Posterior cingulate gyrus (tissue), 11 donors: ENCODE data around the gene B4GALT3.

ENCODE experiments used
- DNase-seq, 10 donors: peaks; one replicate each; pipeline versions ENCODE4 v3.0.0 to v3.0.0-alpha.2; 2020 to 2021; ENCODE audit warnings: mixed read lengths in 3 of 10
- intact Hi-C: fragments of 100-400 bp; cut with DNase I; formaldehyde crosslinking; loops from one replicate; pipeline ENCODE4 v1.15.1; 2023

Gene B4GALT3

DNA sequence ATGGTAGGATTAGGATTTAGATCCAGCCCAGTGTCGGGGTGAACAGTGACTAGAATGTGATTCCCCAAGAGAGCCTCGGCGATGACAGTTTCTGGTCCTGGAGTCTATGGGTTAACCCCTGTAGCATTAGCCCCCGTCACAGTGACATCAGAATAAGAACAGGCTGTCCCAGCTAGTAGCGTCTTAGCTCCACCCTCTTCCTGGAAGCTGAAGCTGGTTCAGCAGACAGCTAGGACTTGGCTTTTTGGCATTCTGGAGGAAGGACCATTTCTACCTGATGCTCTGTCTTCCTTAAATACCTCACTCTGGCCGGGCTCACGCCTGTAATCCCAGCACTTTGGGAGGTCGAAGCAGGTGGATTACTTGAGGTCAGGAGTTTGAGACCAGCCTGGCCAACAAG lies 29.9 kb upstream of the B4GALT3 start:
- DNase-seq = peak in 1 of 10 donors; percentile 46
- intact Hi-C loops = no loop called here

DNA sequence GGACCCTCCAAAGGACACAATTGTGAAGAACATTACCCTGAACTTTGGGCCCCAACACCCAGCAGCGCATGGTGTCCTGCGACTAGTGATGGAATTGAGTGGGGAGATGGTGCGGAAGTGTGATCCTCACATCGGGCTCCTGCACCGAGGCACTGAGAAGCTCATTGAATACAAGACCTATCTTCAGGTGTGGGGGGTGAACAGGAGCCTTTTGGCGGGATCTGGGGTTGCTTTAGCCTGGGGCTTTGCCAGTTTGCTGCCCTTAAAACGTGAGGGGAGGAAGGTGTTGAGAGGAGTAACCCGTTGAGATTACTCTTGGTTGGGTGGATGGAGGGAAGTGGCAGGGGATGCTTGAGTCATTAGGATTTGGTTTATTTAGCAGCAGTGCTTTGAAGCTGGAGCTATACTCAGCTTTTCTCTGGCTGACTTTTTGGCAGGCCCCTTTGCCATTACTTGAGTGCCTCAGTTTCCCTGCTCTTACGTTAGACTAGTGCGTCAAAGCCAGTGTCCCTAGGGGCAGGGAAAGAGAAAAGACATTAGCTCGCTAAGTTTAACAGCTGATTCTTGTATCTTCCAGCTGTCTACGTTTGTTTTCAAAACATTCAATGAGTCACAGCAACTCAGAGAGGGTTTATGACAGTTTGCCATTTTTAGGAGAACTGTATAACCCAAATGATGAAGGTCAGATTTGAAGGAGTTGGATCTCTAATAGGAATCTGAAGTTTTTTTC lies 29.3 kb upstream of the B4GALT3 start:
- intact Hi-C loops = no loop called here
- DNase-seq = peak in 1 of 10 donors; percentile 22

DNA sequence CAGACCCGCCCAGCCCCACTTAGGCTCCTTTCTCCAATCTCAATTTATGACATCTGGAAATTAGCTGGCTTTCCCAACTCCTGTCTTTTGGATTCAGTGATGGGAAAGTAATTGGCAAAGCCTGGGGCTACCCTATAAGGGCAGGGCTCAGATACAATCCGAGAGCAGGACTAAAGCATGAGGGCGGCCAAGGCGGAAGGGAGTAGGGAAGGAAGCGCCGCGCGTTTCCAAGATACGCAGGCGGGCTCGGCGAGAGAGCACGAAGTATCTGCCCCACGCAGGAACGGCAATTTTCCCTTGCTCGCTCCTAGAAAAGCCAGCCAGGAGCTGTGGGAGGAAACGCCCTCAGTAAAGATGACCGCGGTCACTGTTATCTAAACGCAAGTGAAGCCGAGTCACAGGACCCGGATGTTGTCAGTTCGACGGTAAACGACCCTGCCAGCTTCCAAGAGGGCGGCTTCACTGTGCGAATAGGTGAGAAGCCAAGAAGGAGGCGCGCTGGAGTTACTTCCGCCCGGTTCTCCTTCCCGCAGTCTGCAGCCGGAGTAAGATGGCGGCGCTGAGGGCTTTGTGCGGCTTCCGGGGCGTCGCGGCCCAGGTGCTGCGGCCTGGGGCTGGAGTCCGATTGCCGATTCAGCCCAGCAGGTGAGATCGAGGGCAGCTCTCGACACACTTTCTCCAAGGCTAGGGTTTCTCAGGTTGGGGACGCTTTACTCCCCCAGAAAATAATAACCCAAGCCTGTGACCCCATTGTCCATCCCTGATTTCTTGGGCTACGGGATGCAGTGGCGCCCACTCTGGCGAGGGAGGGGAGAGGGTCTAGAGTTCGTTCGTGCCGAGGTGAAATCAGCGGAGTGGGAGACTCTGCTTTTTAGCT lies 24.8 kb upstream of the B4GALT3 start, which contains the start of gene NDUFS2:
Gene NDUFS2, plus strand, starts transcription at position 532 of the 877 bp plus-strand sequence. Its CDS starts 19 bp downstream, at position 551.
- DNase-seq = peak; percentile 98 to 99 (median 99)
- intact Hi-C loops = no loop called here

DNA sequence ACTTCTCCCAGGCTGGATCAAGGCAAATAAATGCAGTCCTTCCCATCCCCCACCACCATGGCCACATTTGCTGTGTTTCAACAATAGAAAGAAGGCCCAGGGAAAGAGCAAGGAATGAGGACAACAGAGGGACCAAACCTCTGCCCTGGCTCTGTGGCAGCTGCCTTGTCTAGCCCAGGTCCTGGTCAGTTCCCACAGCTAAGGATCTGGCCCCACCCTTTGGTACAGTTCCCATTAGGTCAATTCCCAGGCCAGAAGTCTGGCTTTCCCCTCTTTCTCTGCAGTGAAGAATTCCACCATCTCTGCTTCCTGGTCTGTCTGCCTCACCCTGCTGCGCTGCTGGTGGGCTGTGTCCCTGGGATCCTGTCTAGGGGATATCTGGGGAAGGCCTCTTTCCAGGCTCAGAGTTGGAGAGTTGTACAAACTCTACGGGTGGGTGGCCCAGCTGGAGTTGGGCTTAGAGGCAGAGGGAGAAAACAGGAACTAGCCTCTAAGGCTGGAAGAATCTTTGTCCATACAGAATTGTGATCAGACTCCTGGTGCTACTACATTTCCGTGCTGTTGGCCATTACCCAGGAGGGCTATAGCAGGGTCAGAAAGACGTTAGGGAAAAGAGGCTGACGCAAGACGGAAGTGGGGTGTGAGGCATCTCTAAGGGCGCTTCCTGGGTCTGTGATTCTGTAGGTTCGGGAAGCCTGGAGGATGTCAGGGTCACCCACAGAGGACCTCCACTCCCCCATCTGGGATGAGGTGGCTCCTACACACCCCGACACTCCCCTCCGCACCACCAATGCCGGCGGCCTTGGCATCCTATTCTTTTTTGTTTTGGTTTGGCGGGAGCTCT lies 23.9 kb upstream of the B4GALT3 start:
- intact Hi-C loops = no loop called here
- peak in 2 of 10 donors; percentile 40 to 85 for DNase-seq

DNA sequence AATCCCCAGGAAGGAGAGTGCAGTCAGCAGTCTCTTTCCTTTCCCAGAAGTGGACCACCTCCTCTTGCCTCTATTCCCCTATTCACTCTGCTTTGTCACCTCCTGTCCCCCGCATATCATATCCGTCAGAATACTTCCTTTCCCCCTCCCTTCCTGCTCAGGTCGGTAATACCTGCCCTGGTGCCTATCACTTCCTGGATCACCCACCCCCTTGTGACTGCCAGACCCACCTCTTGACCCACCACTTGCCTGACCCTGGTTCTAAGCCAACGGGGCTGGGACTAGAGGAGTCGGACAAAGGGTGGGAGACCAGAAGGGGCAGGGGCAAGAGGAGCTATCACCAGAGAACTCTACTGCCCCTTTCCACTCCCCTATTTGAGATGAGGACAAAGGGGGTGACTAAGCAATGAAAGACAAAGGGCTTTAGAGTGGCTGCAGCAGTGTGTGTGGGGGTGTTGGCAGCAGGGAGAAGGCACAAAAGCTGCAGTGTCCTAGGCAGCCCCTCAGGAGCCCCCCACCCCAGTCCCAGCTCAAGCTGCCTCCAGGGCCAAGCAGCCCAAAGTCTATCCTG lies 23.2 kb upstream of the B4GALT3 start:
- intact Hi-C loops = no loop called here
- peak in 8 of 10 donors; percentile 43 to 95 (median 74) for DNase-seq

DNA sequence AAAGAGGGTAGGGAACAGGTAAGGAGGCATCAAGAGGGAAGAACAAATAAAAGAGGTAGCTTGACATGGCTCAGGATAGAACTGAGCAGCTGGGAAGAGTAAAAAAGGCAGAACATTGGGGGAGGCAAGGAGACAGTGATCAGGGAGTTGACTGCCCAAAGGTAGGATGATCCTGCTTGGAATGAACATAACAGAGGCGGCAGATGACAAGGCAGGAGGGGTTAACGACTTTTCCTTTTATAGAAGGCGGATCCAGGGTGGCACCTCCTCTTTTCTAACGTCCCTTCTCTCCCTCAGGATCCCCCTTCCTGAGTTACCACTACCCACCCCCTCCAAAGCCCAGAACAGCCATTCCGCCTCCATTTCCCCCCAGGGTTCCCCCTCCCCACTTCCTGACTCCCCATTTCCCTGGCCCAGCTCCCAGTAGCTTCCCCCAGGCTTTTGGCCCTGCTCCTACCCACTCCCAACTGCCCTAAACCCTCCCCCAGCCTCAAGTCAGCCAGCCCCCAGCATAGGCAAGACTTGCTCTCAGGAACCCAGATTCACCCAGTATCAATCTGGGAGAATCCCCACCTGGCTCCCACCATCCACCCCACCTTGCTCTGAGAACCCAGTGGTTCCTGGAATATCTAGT lies 22.3 kb upstream of the B4GALT3 start:
- intact Hi-C loops = loop anchor here (10.0 kb wide), 1 partner anchor 185 kb away; no protein-coding TSS in a partner anchor
- peak in 1 of 10 donors; percentile 58 for DNase-seq

DNA sequence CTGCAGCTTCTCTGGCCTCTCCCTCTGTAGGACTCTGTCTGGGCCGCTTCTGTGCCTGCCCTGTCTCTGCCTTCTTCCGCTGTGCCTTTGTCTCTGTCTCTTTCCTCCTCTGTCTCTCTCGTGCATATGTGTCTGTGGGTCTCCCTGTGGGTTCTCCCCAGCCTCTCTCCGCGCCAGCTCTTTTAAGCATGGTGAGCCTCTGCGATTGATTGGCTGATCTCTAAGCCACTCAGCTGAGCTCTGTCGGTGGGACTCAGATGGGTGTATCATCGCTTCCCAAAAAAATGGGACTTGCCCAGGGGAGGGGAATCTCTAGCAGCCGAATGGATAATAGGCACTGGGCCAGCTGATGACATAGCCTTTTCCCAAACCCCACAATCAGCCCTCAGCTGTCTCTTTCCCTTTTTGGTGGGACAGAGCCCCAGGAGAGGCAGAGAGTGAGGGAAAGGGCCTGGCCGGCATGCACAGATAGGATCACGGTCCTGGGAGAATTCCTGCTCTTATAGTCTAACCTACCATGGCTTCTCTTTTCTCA lies 21.7 kb upstream of the B4GALT3 start, which contains the start of gene ADAMTS4:
Gene ADAMTS4, minus strand, starts transcription at position 158 of the 535 bp plus-strand sequence. CDS start 427 bp downstream, outside the sequence.
- intact Hi-C loops = loop anchor here (10.0 kb wide), 1 partner anchor 186 kb away; no protein-coding TSS in a partner anchor
- DNase-seq = peak; percentile 55 to 98 (median 84)

DNA sequence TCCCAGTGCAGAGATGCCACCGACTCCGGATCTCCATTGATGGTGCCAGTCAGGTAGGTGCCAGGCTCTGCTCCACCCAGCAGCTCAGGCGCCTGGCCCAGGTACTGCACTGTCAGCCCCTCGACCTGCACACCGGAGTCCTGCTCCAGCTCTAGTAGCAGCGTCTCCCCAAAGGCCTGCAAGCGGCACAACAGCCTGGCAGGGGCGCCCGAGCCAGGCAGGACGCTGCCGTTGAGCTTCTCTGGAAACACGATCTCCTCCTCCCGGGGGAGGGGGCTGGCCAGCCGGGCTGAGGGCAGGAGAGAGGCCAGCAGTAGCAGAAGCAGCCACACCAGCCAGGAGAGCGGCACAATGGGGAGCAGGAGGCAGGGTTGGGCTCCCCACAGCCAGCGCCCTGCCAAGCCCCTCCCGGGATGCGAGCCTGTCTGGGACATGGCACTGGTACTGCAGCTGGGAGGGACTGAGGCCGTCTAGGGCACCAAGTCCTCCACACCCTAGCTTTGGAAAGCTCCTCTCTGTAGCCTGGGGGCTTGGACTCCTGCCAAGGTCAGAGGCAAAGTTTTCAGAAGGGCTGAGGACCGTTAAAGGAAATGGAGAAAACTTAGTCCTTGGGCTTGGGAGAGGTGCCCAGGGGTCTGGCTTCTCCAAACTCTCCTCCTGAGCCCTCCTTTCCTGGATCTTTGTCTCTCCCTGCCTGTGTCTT lies 21.0 kb upstream of the B4GALT3 start:
- peak in 6 of 10 donors; percentile 33 to 91 (median 78) for DNase-seq
- intact Hi-C loops = loop anchor here (10.0 kb wide), 1 partner anchor 186 kb away; no protein-coding TSS in a partner anchor

DNA sequence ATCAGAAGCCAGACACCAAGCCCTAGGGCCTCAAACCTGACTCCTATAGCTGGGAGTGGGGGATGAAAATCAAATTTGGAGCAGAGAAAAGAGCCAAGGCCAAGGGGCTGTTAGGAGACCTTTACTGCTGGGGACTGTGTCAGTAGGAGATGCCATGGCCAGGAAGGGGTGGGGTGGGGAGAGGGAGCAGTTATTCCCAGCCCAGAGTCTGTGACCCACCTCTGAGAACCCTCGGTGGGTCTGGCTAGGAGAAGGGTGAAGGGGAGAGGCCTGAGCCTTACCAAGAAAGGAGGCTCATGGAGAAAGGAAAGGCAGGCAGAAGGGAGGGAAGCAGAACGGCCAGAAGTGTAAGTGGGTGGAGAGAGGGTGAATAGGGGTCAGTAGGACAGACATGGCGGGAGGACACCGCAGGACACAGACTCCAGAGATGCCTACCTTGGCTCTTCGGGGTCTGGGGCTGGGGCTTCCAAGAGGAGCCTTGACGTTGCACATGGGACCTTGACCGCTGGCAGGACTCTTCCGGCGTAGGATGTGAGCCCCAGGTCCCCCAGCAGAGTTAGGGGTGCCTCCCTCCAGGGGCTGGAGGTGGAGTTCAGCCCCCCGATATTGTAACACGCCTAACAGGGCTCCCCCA lies 20.4 kb upstream of the B4GALT3 start:
- peak in 1 of 10 donors; percentile 47 for DNase-seq
- intact Hi-C loops = loop anchor here (10.0 kb wide), 1 partner anchor 187 kb away; no protein-coding TSS in a partner anchor

DNA sequence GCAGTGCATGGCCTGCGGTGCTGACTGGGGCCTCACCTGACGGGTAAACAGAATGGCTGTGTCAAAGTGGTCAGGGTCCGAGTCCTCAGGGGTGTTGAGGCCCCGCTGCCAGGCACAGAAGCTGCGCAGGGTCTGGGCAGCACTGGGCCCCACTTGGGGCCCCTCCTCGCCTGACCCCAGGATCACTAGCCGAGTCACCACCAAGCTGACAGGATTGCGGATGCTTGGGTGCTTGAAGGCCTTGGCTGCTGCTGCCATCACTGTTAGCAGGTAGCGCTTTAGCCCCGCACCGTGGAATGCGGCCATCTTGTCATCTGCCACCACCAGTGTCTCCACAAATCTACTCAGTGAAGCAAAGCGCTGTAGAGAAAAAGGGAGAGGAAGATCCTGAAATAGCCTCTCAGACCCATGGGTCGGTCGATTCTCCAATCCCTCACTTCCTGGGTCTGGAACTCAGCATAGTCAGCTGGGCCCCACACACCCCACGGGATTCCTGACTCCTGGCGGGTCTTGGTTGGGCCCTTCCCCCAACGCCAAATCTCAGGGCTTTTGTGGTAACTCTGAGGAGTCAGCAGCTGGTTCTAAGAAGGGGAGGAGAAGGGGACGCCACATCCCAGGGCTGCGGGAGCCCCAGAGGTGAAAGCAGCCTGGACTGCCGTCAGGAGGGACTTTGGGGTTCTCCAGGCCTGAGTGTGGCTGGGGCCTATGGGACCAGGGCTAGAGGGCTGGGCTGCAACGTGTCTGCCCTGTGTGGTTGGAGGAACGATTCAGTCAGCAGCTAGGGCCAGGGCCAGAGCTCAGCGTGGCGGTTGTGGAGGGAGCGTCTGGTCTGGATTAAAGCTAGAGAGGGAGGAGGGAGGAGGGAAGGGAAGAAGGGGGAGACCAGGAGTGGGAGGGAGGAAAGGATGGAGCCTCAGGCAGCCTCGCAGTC lies 19.5 kb upstream of the B4GALT3 start:
- intact Hi-C loops = loop anchor here (10.0 kb wide), 1 partner anchor 188 kb away; no protein-coding TSS in a partner anchor
- peak in 2 of 10 donors; percentile 43 to 82 for DNase-seq

DNA sequence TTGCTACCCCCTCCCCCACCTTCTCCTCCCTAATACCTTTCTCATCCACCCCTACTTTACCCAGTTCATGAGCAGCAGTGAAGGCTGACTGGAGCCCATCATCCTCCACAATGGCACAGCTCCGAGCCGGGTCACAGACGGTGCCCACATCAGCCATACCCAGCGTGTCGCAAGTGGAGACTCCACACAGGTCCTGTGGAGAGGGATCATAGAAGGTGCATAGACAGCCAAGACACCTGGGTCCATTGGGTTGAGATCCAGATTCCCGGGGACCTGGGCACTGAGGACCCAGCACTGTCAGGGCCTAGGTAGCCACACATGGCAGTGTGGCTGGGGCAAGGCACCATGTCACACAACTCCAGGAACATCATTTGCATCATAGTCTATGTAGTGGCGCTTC lies 18.8 kb upstream of the B4GALT3 start:
- peak in 1 of 10 donors; percentile 73 for DNase-seq
- intact Hi-C loops = loop anchor here (10.0 kb wide), 1 partner anchor 189 kb away; no protein-coding TSS in a partner anchor

DNA sequence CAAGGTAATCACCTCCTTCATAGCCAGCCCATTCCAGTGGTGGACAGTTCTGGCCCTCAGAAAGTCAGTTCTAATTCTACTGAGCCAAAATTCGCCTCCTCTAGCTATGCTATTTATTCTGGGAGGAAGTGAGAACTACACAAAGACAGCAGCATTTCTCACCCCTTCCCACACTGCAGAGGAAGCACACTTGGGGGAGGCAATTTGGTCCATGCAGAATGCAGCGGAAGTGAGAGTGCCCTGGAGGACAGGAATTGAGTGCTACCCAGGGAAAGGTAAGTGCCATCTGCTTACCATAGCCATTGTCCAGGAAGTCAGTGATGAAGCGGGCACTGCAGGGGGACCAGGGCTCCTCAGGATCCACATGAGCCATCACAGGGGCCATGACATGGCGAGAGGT lies 17.9 kb upstream of the B4GALT3 start:
- peak in 2 of 10 donors; percentile 25 to 88 for DNase-seq
- intact Hi-C loops = loop anchor here (10.0 kb wide), 1 partner anchor 190 kb away; no protein-coding TSS in a partner anchor

DNA sequence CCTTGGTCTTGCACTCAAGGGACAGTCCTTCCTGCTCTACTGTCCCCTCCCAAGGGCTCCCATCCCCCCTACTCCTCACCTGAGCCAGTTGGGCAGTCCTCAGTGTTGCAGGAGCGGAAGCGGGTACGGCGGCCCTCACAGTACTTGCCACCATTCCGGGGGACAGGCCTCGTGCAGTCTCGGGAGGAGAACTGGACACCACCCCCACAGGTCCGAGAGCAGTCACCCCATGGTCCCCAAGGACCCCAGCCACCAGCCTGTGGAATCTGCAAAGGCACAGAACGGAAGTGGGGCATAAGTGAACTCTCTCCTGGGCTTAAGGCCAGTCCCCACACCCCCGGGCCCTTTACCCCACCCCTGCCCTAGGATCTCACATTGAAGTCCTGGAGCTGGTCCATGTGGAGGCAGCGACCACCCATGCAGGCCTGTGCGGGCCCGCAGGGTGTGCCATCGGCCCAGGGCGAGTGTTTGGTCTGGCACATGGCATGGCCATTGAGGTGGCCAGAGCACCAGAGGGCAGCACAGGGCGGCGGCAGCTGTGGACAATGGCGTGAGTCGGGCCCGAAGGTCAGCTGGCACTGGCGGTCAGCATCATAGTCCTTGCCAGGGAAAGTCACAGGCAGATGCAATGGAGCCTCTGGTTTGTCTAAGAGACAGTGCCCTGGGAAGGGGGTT lies 16.4 kb upstream of the B4GALT3 start:
- intact Hi-C loops = loop anchor here (5.0 to 10.0 kb wide), 2 partner anchors 34 to 191 kb away; partner anchors contain the start of gene TOMM40L
- DNase-seq = peak; percentile 68 to 97 (median 82)

DNA sequence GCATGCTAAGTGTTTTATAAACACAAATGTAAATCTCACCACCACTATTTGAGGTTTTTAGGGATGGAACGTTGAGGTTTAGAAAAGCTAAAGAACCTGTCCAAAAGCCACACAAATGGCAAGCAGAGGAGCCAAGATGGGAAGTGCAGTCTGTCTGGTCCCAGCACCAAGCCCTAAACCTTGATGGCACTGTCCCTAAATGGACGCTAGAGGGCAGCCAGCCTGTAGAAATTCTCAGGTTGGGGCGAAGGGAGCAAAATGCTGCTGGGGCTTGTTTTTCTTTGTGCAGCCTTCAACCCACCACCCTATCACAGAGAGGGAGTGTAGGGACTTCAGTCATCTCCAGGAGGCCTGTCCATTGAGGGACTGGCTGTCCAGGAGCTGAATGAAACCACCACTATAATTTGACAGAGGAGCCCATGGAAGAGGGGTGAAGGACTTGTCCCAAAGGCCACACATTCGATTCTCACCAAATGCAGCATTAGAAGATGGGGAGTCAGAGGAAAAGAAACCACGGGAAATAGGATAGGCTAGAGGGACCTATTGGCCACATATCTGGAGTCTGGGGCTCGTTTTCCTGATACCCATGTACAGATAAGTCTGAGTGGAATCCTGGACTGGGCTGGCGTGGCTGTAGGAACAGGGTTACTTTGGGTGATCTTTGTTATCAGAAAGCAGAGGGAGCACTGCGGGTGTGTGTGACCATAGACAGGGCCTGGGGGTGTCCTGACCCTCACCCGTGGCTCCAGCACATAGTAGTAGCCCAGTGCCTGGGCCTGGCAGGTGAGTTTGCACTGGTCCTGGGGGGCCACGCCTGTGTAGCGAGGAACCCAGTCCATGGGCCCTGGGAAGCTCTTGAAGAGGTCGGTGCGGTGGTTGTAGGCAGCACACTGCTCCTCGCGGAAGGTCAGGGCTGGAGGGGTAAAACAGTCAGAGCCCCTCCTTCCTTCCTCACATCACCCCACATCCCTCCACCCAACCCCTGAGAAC lies 15.5 kb upstream of the B4GALT3 start:
- intact Hi-C loops = loop anchor here (5.0 to 10.0 kb wide), 2 partner anchors 35 to 192 kb away; partner anchors contain the start of gene TOMM40L

More for the DNA sequence above, 15.5 kb upstream of the B4GALT3 start:
- DNase-seq = peak in 6 of 10 donors; percentile 67 to 94 (median 74)
